Inferior parietal cortex (tissue), 1 donor: Measurements from ENCODE around the gene NUAK2.
A peak's percentile ranks its signal among the peaks of the same experiment; 100 is the strongest.

Experiments
- DNase-seq: peaks from one replicate; pipeline ENCODE4 v3.0.0-alpha.2; 2016; ENCODE audit errors: extremely low spot score

The NUAK2 gene

GRCh38 chr1:205257735-205258134 is 63.8 kb downstream of the NUAK2 start:
- peak; percentile 44 for DNase-seq

- no peak for DNase-seq
These were observed 64.5 kb downstream of the NUAK2 start for GRCh38 chr1:205256951-205257625.

- peak; percentile 98 for DNase-seq
These were observed 65.4 kb downstream of the NUAK2 start for GRCh38 chr1:205255941-205256780.
